Panc1 (cell line): Measurements from ENCODE around the gene PGA5. TPM values are rescaled to one million over a fixed set of nuclear protein-coding genes. Genes with fewer than 3 reads are reported as not detected.
"Not testable (repeated sequence)": the region's sequence is repeated elsewhere in the genome, so short reads cannot be mapped to it uniquely, and the experiment has no call there.

Experiments used
- ATAC-seq: fragments of 200-7000 bp; cut with Tn5 transposase; 2 replicates; pipeline ENCODE4 v1.9.1; 2020; ENCODE audit warnings: mild to moderate bottlenecking, moderate library complexity
- Bru-seq: library from RNA; stranded (reverse); fragments of 400-500 nt; gene quantifications from one replicate; lab custom pipeline; 2021; lab: Mats Ljungman, UMichigan
- BruChase-seq, 2 experiments: library from RNA; stranded (reverse); fragments of 400-500 nt; gene quantifications; one replicate each; lab custom pipeline; 2021; lab: Mats Ljungman, UMichigan
- BruUV-seq: library from RNA; stranded (reverse); fragments of 400-500 nt; replicated peaks from 2 replicates; lab custom pipeline; 2021; lab: Mats Ljungman, UMichigan
- CTCF ChIA-PET: fragments of 300-600 bp; sonication (Branson Sonifier 250); formaldehyde crosslinking; loops from one replicate; lab custom pipeline; 2022; ENCODE audit warnings: antibody characterized with exemption; lab: Charles Lee
- POLR2A ChIA-PET: fragments of 300-600 bp; sonication (Branson Sonifier 250); formaldehyde crosslinking; loops from one replicate; lab custom pipeline; 2022; ENCODE audit warnings: antibody characterized with exemption; lab: Charles Lee
- DNase-seq: peaks from one replicate; pipeline ENCODE4 v3.0.0-alpha.2; 2010; ENCODE audit warnings: low read depth, low spot score
- H3K27ac ChIP-seq: 2 replicates; pipeline ENCODE4 v1.5.1; 2011; ENCODE audit warnings: mild to moderate bottlenecking, low read length, inconsistent platforms
- H3K27me3 ChIP-seq: fragments of 200-500 bp; sonication (Bioruptor generic); 2 replicates; pipeline ENCODE4 v1.6.0; 2014; ENCODE audit warnings: low read length, inconsistent platforms; ENCODE audit not compliant: control insufficient read depth, insufficient read depth
- H3K36me3 ChIP-seq: fragments of 200-500 bp; sonication (Bioruptor generic); 2 replicates; pipeline ENCODE4 v1.5.1; 2014; ENCODE audit warnings: inconsistent platforms, mild to moderate bottlenecking, low read length, moderate library complexity; ENCODE audit not compliant: control insufficient read depth, insufficient read depth
- H3K4me1 ChIP-seq: 2 replicates; pipeline ENCODE4 v1.5.1; 2011; ENCODE audit warnings: inconsistent platforms, mild to moderate bottlenecking, low read length, moderate library complexity; ENCODE audit not compliant: control insufficient read depth, insufficient read depth
- H3K4me3 ChIP-seq, 2 experiments: 2 replicates each; pipeline ENCODE4 v1.5.1; 2011 to 2012; ENCODE audit warnings: low read depth in 2 of 2, low read length in 2 of 2, mild to moderate bottlenecking in 2 of 2, inconsistent platforms in 1 of 2, moderate library complexity in 1 of 2
- H3K9me3 ChIP-seq: fragments of 200-500 bp; sonication (Bioruptor generic); 2 replicates; pipeline ENCODE4 v1.5.1; 2014; ENCODE audit warnings: low read depth, mild to moderate bottlenecking, inconsistent platforms, low read length, moderate library complexity; ENCODE audit not compliant: control insufficient read depth, insufficient read depth
- CTCF ChIP-seq: fragments of 450-650 bp; IDR thresholded peaks from 2 replicates; pipeline ENCODE4 v1.5.1; 2017; ENCODE audit warnings: mild to moderate bottlenecking
- POLR2AphosphoS5 ChIP-seq: IDR thresholded peaks from 2 replicates; pipeline ENCODE4 v1.6.1; 2012; ENCODE audit warnings: mild to moderate bottlenecking, low read depth, low read length, moderate library complexity
- REST ChIP-seq, 2 experiments: IDR thresholded peaks; 2 replicates each; pipeline ENCODE4 v1.6.1; 2011 to 2012; ENCODE audit warnings: low read depth in 2 of 2, control low read depth in 1 of 2, low read length in 1 of 2, mild to moderate bottlenecking in 1 of 2, moderate library complexity in 1 of 2; ENCODE audit not compliant: insufficient read depth in 1 of 2
- SIN3A ChIP-seq: IDR thresholded peaks from 2 replicates; pipeline ENCODE4 v1.6.1; 2012; ENCODE audit warnings: low read depth, mild to moderate bottlenecking, low read length, moderate library complexity, borderline replicate concordance; ENCODE audit not compliant: insufficient read depth
- TCF7L2 ChIP-seq: IDR thresholded peaks from 2 replicates; pipeline ENCODE4 v1.6.1; 2011; ENCODE audit warnings: mild to moderate bottlenecking, low read depth, low read length, inconsistent platforms
- in situ Hi-C: cut with HindIII; loops from 2 replicates; pipeline ENCODE4 v1.10.0; 2016; ENCODE audit warnings: low sequenced_read_pairs, low pct_unique_long_range_greater_than_20kb
- intact Hi-C: fragments of 100-400 bp; cut with micrococcal nuclease; formaldehyde crosslinking; loops from one replicate; pipeline ENCODE4 v1.10.0; 2022; ENCODE audit not compliant: unreplicated experiment
- long read RNA-seq: library from polyadenylated mRNA; unstranded; transcript quantifications from one replicate; pipeline ENCODE4 v2.0.0, GENCODE V29; 2021; ENCODE audit not compliant: unreplicated experiment
- polyA plus RNA-seq: library from polyadenylated mRNA; unstranded; fragments of >200 nt; gene quantifications from one replicate; pipeline ENCODE4 v1.2.1, GENCODE V29; 2012; ENCODE audit warnings: missing spikeins; ENCODE audit not compliant: insufficient read length
- total RNA-seq: library from RNA; stranded (reverse); gene quantifications from one replicate; pipeline ENCODE4 v1.2.1, GENCODE V29; 2021; ENCODE audit not compliant: unreplicated experiment

The PGA5 gene
- total RNA-seq, result not detected
- polyA plus RNA-seq, result not detected
- not detected for Bru-seq, nascent RNA
- BruChase-seq, experiment 1, labeled RNA remaining after a 2-hour chase, result not detected
- not detected for BruChase-seq, experiment 2, labeled RNA remaining after a 6-hour chase
- long read RNA-seq, result 0 reads

GRCh38 chr11:61240875-61241274 lies at the start of gene PGA5:
Gene PGA5, plus strand, starts transcription at chr11:61241175. Its CDS starts 52 bp downstream, at chr11:61241227.
- POLR2A ChIA-PET, H3K36me3 ChIP-seq, BruUV-seq, ATAC-seq, H3K9me3 ChIP-seq, H3K27ac ChIP-seq, H3K27me3 ChIP-seq, intact Hi-C loops, DNase-seq, H3K4me1 ChIP-seq, in situ Hi-C loops, H3K4me3 ChIP-seq, CTCF ChIA-PET: not testable (repeated sequence)

- Histone ChIP-seq H3K9me3 (no peaks in the 10 kb centered on the region), H3K4me3 (no peak overlapping the region), H3K4me1 (no peaks in the 10 kb centered on the region), H3K36me3 (no peaks in the 10 kb centered on the region), H3K27ac (no peak overlapping the region), H3K27me3 (peaks cover 4% of the 10 kb centered on the region; the same call in 1 of the 2 replicates)
- BruUV-seq, result no TSS peak
- intact Hi-C loops, result no loop called here
- in situ Hi-C loops, result no loop called here
- TF ChIP-seq CTCF (no peak), REST (IDR thresholded peaks at IDR 0.05; ENCODE audit: insufficient read depth in 1 of 2, low read depth in 2 of 2, low read length in 1 of 2) (no peak), SIN3A (no peak), POLR2AphosphoS5 (no peak), TCF7L2 (no peak)
- POLR2A ChIA-PET, result interaction anchor here (0.6 kb wide), 1 partner anchor 132 kb away, joined by 3 read pairs; no protein-coding TSS in a partner anchor
- no peak for DNase-seq
- CTCF ChIA-PET, result no interaction called here
- peak; percentile 47; the same call in 1 of the 2 replicates for ATAC-seq
Measured at GRCh38 chr11:61193596-61193995, 47.4 kb upstream of the PGA5 start.

GRCh38 chr11:61194169-61194671 lies 46.8 kb upstream of the PGA5 start:
- Histone ChIP-seq H3K4me3 (no peak overlapping the region), H3K36me3 (no peaks in the 10 kb centered on the region), H3K4me1 (no peaks in the 10 kb centered on the region), H3K27me3 (peaks cover 4% of the 10 kb centered on the region; the same call in 1 of the 2 replicates), H3K9me3 (no peaks in the 10 kb centered on the region), H3K27ac (no peak overlapping the region)
- peak; percentile 65; the same call in 1 of the 2 replicates for ATAC-seq
- no TSS peak for BruUV-seq
- no peak for TF ChIP-seq TCF7L2
- no peak for TF ChIP-seq POLR2AphosphoS5
- TF ChIP-seq REST (IDR thresholded peaks at IDR 0.05; ENCODE audit: insufficient read depth in 1 of 2, low read depth in 2 of 2, low read length in 1 of 2), result no peak
- no peak for TF ChIP-seq SIN3A
- TF ChIP-seq CTCF, result no peak
- in situ Hi-C loops (no loop called here), intact Hi-C loops (no loop called here)
- DNase-seq, result no peak
- CTCF ChIA-PET, result no interaction called here
- POLR2A ChIA-PET, result interaction anchor here (0.6 kb wide), 1 partner anchor 133 kb away, joined by 3 read pairs; no protein-coding TSS in a partner anchor
